ENCODE data around the gene PTAFR.

The PTAFR gene

DNA sequence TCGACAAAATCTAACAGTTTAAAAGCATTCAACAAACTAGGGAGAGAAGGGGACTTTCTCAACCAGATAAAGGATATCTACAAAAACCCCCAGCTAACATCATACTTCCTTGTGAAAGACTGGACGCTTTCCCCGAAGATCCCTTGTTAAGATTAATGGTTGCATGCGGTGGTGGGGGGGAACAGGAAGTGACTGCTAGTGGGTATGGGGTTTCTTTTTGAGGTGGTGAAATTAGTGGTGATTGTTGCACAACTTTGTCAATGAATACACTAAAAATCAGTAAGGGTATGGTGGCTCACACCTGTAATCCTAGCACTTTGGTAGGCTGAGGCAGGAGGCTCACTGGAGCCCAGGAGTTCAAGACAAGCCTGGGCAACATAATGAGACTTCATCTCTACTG is 61.2 kb downstream of the PTAFR start:
- H3K4me3 ChIP-seq (ENCODE audit: low read depth, low read length, poor library complexity, severe bottlenecking) = no peak overlapping the region

DNA sequence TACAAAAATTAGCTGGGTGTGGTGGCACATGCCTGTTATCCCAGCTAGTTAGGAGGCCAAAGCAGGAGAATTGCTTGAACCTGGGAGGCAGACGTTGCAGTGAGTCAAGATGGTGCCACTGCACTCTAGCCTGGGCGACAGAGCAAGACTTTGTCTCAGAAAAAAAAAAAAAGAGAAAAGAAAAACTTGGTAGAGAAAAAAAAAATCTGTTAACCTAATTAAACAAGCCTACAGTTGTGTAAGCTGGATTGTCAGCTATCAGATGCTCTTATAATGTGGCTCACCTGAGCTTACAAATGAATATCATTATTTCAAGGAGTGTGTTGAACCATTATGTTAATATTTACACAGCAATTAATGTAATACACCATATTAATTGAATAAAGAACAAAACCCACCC is 61.6 kb downstream of the PTAFR start:
- TF ChIP-seq EZH2 (IDR thresholded peaks at IDR 0.05; ENCODE audit: borderline replicate concordance, low read length) (no peak), CTCF (IDR thresholded peaks at IDR 0.05; ENCODE audit: low read length) (no peak)
- Histone ChIP-seq H3K36me3 (ENCODE audit: insufficient read depth, low read length) (no peaks in the 10 kb centered on the region), H3K4me3 (ENCODE audit: low read depth, low read length, poor library complexity, severe bottlenecking) (no peak overlapping the region), H3K4me2 (ENCODE audit: low read length) (no peak overlapping the region), H2AFZ (ENCODE audit: low read length) (peak overlapping the region; percentile 40; the same call in 1 of the 2 replicates), H3K27me3 (ENCODE audit: insufficient read depth, low read length) (no peaks in the 10 kb centered on the region), H3F3A (ENCODE audit: insufficient read depth, low read length) (no peaks in the 10 kb centered on the region), H3K9ac (ENCODE audit: low read length) (no peak overlapping the region), H3K79me2 (ENCODE audit: insufficient read depth, low read length) (no peaks in the 10 kb centered on the region), H4K20me1 (ENCODE audit: insufficient read depth, low read length) (no peaks in the 10 kb centered on the region), H3K27ac (ENCODE audit: low read depth, low read length, poor library complexity, severe bottlenecking) (no peak overlapping the region), H3K9me2 (ENCODE audit: low read depth, low read length) (no peaks in the 10 kb centered on the region), H3K4me1 (ENCODE audit: insufficient read depth, low read length, severe bottlenecking) (peaks cover 14% of the 10 kb centered on the region), H3K9me3 (ENCODE audit: low read length) (no peaks in the 10 kb centered on the region)

More for the DNA sequence above, 61.2 kb downstream of the PTAFR start:
- no peaks in the 10 kb centered on the region for H4K20me1 ChIP-seq (ENCODE audit: insufficient read depth, low read length)
- no peak overlapping the region for H3K27ac ChIP-seq (ENCODE audit: low read depth, low read length, poor library complexity, severe bottlenecking)
- H3K9me3 ChIP-seq (ENCODE audit: low read length) = no peaks in the 10 kb centered on the region
- H3K4me2 ChIP-seq (ENCODE audit: low read length) = no peak overlapping the region
- peaks cover 14% of the 10 kb centered on the region for H3K4me1 ChIP-seq (ENCODE audit: insufficient read depth, low read length, severe bottlenecking)
- no peaks in the 10 kb centered on the region for H3K9me2 ChIP-seq (ENCODE audit: low read depth, low read length)
- no peaks in the 10 kb centered on the region for H3K36me3 ChIP-seq (ENCODE audit: insufficient read depth, low read length)
- no peaks in the 10 kb centered on the region for H3K27me3 ChIP-seq (ENCODE audit: insufficient read depth, low read length)
- no peaks in the 10 kb centered on the region for H3K79me2 ChIP-seq (ENCODE audit: insufficient read depth, low read length)
- peak overlapping the region; percentile 40 for H2AFZ ChIP-seq (ENCODE audit: low read length)
- no peak for TF ChIP-seq CTCF (IDR thresholded peaks at IDR 0.05; ENCODE audit: low read length)
- no peak for TF ChIP-seq EZH2 (IDR thresholded peaks at IDR 0.05; ENCODE audit: borderline replicate concordance, low read length)
- no peak overlapping the region for H3K9ac ChIP-seq (ENCODE audit: low read length)
- H3F3A ChIP-seq (ENCODE audit: insufficient read depth, low read length) = no peaks in the 10 kb centered on the region

DNA sequence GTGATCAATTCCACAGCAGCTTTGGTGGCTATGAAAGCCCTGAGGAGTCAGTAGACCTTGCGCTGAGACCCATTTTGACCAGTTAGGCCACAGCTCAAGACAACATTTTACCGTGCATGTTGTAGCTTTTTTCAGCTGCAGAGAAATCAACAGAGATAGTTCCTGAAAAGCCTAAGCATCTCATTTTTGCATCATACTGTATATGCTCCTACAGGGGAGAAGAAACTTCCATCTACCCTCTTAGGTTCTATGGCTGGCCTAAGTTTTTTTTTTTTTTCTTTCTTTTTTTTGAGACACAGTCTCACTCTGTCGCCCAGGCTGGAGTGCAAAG is 63.3 kb downstream of the PTAFR start:
- H3K4me3 ChIP-seq (ENCODE audit: low read depth, low read length, poor library complexity, severe bottlenecking) = no peak overlapping the region
- H2AFZ ChIP-seq (ENCODE audit: low read length) = no peak overlapping the region
- no peaks in the 10 kb centered on the region for H3K9me3 ChIP-seq (ENCODE audit: low read length)
- H3K36me3 ChIP-seq (ENCODE audit: insufficient read depth, low read length) = no peaks in the 10 kb centered on the region
- no peak overlapping the region for H3K27ac ChIP-seq (ENCODE audit: low read depth, low read length, poor library complexity, severe bottlenecking)
- peaks cover 14% of the 10 kb centered on the region for H3K4me1 ChIP-seq (ENCODE audit: insufficient read depth, low read length, severe bottlenecking)
- H3K9ac ChIP-seq (ENCODE audit: low read length) = no peak overlapping the region
- no peaks in the 10 kb centered on the region for H3K79me2 ChIP-seq (ENCODE audit: insufficient read depth, low read length)
- H3K4me2 ChIP-seq (ENCODE audit: low read length) = no peak overlapping the region
- H3K9me2 ChIP-seq (ENCODE audit: low read depth, low read length) = no peaks in the 10 kb centered on the region
- no peaks in the 10 kb centered on the region for H4K20me1 ChIP-seq (ENCODE audit: insufficient read depth, low read length)
- TF ChIP-seq EZH2 (IDR thresholded peaks at IDR 0.05; ENCODE audit: borderline replicate concordance, low read length) = no peak
- peak; percentile 45; the same call in 1 of the 2 replicates for TF ChIP-seq CTCF (IDR thresholded peaks at IDR 0.05; ENCODE audit: low read length)
- H3K27me3 ChIP-seq (ENCODE audit: insufficient read depth, low read length) = no peaks in the 10 kb centered on the region
- no peaks in the 10 kb centered on the region for H3F3A ChIP-seq (ENCODE audit: insufficient read depth, low read length)
